Lower lobe of right lung (tissue), 2 donors: ENCODE measurements around the gene SLIT3. TPM values are rescaled to one million over a fixed set of nuclear protein-coding genes. Genes with fewer than 3 reads are reported as not detected.

Experiments
- ATAC-seq, 2 donors: fragments of 200-7000 bp; cut with Tn5 transposase; one replicate each; pipeline ENCODE4 v1.9.1; 2020 to 2022; ENCODE audit warnings: mild to moderate bottlenecking in 2 of 2, moderate library complexity in 2 of 2
- DNase-seq: peaks from one replicate; pipeline ENCODE4 v3.0.0-alpha.2; 2020
- H3K27ac ChIP-seq: fragments of 200-600 bp; one replicate; pipeline ENCODE4 v1.8.0; 2022
- H3K27me3 ChIP-seq: fragments of 200-600 bp; one replicate; pipeline ENCODE4 v1.8.0; 2022; ENCODE audit warnings: low read depth
- H3K36me3 ChIP-seq: fragments of 200-600 bp; one replicate; pipeline ENCODE4 v1.8.0; 2022; ENCODE audit warnings: mild to moderate bottlenecking
- H3K4me1 ChIP-seq: fragments of 200-600 bp; one replicate; pipeline ENCODE4 v1.8.0; 2022
- H3K4me3 ChIP-seq: fragments of 200-600 bp; one replicate; pipeline ENCODE4 v1.8.0; 2022; ENCODE audit warnings: mild to moderate bottlenecking
- H3K9me3 ChIP-seq: fragments of 200-600 bp; one replicate; pipeline ENCODE4 v1.8.0; 2022
- intact Hi-C: fragments of 100-400 bp; cut with DNase I; formaldehyde crosslinking; loops from one replicate; pipeline ENCODE4 v1.11.0; 2022
- total RNA-seq: library from RNA; stranded (reverse); fragmentation: NEBNext Ultra II Directional; extraction: Animal tissue kit (Norgen Biotek cat#: 25700); gene quantifications from one replicate; pipeline ENCODE4 v1.2.1, GENCODE V29; 2021
- TF ChIP-seq, protein P1 (sequence below): fragments of 200-600 bp; IDR thresholded peaks from one replicate; pipeline ENCODE4 v1.8.0; 2022; ENCODE audit warnings: antibody characterized with exemption, mild to moderate bottlenecking
- donor health status: DM: no; HTN: yes; CAD: no; lungs with severe emphysema.

The SLIT3 gene
- total RNA-seq, 1 donor from 2014 or later: 48.6 TPM

GRCh38 chr5:169192536-169192935 is 108.4 kb downstream of the SLIT3 start:
- intact Hi-C loops: no loop called here
- H3K36me3 ChIP-seq: no peaks in the 10 kb centered on the region
- H3K4me3 ChIP-seq: no peak overlapping the region
- H3K9me3 ChIP-seq: no peaks in the 10 kb centered on the region
- ATAC-seq: no peak
- H3K27ac ChIP-seq: no peak overlapping the region
- TF ChIP-seq, protein P1, sequence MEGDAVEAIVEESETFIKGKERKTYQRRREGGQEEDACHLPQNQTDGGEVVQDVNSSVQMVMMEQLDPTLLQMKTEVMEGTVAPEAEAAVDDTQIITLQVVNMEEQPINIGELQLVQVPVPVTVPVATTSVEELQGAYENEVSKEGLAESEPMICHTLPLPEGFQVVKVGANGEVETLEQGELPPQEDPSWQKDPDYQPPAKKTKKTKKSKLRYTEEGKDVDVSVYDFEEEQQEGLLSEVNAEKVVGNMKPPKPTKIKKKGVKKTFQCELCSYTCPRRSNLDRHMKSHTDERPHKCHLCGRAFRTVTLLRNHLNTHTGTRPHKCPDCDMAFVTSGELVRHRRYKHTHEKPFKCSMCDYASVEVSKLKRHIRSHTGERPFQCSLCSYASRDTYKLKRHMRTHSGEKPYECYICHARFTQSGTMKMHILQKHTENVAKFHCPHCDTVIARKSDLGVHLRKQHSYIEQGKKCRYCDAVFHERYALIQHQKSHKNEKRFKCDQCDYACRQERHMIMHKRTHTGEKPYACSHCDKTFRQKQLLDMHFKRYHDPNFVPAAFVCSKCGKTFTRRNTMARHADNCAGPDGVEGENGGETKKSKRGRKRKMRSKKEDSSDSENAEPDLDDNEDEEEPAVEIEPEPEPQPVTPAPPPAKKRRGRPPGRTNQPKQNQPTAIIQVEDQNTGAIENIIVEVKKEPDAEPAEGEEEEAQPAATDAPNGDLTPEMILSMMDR: no peak
- H3K27me3 ChIP-seq: no peaks in the 10 kb centered on the region
- DNase-seq: no peak
- H3K4me1 ChIP-seq: peaks cover 7% of the 10 kb centered on the region

- peaks cover 7% of the 10 kb centered on the region for H3K4me1 ChIP-seq
- no peaks in the 10 kb centered on the region for H3K36me3 ChIP-seq
- intact Hi-C loops: no loop called here
- H3K27me3 ChIP-seq: no peaks in the 10 kb centered on the region
- H3K27ac ChIP-seq: no peak overlapping the region
- no peaks in the 10 kb centered on the region for H3K9me3 ChIP-seq
- ATAC-seq: no peak
- no peak for DNase-seq
- TF ChIP-seq, protein P1: no peak
- H3K4me3 ChIP-seq: no peak overlapping the region
These were observed 110.1 kb downstream of the SLIT3 start for GRCh38 chr5:169190849-169191248.

- no peak for DNase-seq
- Histone ChIP-seq H3K4me1 (peaks cover 2% of the 10 kb centered on the region), H3K9me3 (no peaks in the 10 kb centered on the region), H3K4me3 (no peak overlapping the region), H3K27ac (no peak overlapping the region), H3K36me3 (no peaks in the 10 kb centered on the region), H3K27me3 (no peaks in the 10 kb centered on the region)
- TF ChIP-seq, protein P1: no peak
- ATAC-seq: no peak
- intact Hi-C loops: no loop called here
These were observed 115.3 kb downstream of the SLIT3 start for GRCh38 chr5:169185626-169186025.

GRCh38 chr5:169183576-169183975 is 117.4 kb downstream of the SLIT3 start:
- no peaks in the 10 kb centered on the region for H3K27me3 ChIP-seq
- TF ChIP-seq, protein P1: no peak
- H3K36me3 ChIP-seq: no peaks in the 10 kb centered on the region
- no peaks in the 10 kb centered on the region for H3K9me3 ChIP-seq
- no peak for ATAC-seq
- H3K27ac ChIP-seq: no peak overlapping the region
- H3K4me1 ChIP-seq: no peaks in the 10 kb centered on the region
- intact Hi-C loops: no loop called here
- no peak overlapping the region for H3K4me3 ChIP-seq
- DNase-seq: no peak

GRCh38 chr5:169182797-169183196 is 118.1 kb downstream of the SLIT3 start:
- H3K27me3 ChIP-seq: no peaks in the 10 kb centered on the region
- DNase-seq: no peak

More at GRCh38 chr5:169182797-169183196, 118.1 kb downstream of the SLIT3 start:
- H3K9me3 ChIP-seq: no peaks in the 10 kb centered on the region
- intact Hi-C loops: no loop called here
- no peak for ATAC-seq
- no peaks in the 10 kb centered on the region for H3K4me1 ChIP-seq
- H3K27ac ChIP-seq: no peak overlapping the region
- TF ChIP-seq, protein P1: no peak
- no peak overlapping the region for H3K4me3 ChIP-seq
- no peaks in the 10 kb centered on the region for H3K36me3 ChIP-seq
